ENCODE data around the gene GTPBP1. TPM values are rescaled to one million over a fixed set of nuclear protein-coding genes. Genes with fewer than 3 reads are reported as not detected.

GTPBP1 gene
- total RNA-seq, 2 donors from 2014 or later = 96.8 to 127 TPM

DNA sequence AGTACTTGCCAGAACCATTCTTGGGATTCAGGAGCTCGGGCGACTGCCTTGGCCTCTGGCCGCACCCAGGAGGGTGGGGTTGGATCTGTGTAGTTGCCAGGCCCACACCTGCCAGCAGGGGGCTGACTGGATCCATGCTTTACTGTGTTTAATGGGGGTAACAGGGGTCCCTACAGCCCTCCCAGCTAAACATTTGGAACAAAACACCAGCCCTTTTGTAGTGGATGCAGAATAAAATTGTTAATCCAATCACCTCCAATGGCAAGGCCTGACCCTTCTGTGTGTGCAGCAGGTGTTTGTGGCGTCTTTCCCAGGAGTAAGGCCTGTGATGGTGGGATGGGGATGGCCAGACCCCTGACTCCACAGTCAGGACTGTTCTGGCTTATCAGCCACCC lies 27.6 kb downstream of the GTPBP1 start:
- H3K9me3 Mint-ChIP-seq = no peaks in the 10 kb centered on the region
- peaks cover 31% of the 10 kb centered on the region for H3K4me1 Mint-ChIP-seq (ENCODE audit: low read depth)
- H3K4me3 Mint-ChIP-seq = no peak overlapping the region
- H3K27ac Mint-ChIP-seq = peak overlapping the region; percentile 19
- peak; percentile 60 to 62 for DNase-seq
- H3K36me3 Mint-ChIP-seq (ENCODE audit: insufficient read depth in 2 of 2) = peaks cover 8 to 15% of the 10 kb centered on the region in 2 donors
- no peaks in the 10 kb centered on the region for H3K27me3 Mint-ChIP-seq (ENCODE audit: low read depth)
- ATAC-seq (replicated peaks in 1 of 2) = peak; percentile 38 to 43

- Mint-ChIP-seq H3K4me1 (ENCODE audit: low read depth) (peaks cover 31% of the 10 kb centered on the region), H3K27ac (peak overlapping the region; percentile 81), H3K27me3 (ENCODE audit: low read depth) (no peaks in the 10 kb centered on the region), H3K4me3 (no peak overlapping the region), H3K9me3 (no peaks in the 10 kb centered on the region), H3K36me3 (ENCODE audit: insufficient read depth in 2 of 2) (peaks cover 8 to 15% of the 10 kb centered on the region in 2 donors)
- ATAC-seq (replicated peaks in 1 of 2) (peak; percentile 2 to 3), DNase-seq (no peak)
These were observed 28.1 kb downstream of the GTPBP1 start for GRCh38 chr22:38733724-38734381.

GRCh38 chr22:38734421-38735100 lies 28.8 kb downstream of the GTPBP1 start:
- Mint-ChIP-seq H3K9me3 (no peaks in the 10 kb centered on the region), H3K4me1 (ENCODE audit: low read depth) (peaks cover 31% of the 10 kb centered on the region), H3K36me3 (ENCODE audit: insufficient read depth in 2 of 2) (peaks cover 8 to 15% of the 10 kb centered on the region in 2 donors), H3K27me3 (ENCODE audit: low read depth) (no peaks in the 10 kb centered on the region), H3K27ac (peak overlapping the region; percentile 81), H3K4me3 (no peak overlapping the region)
- ATAC-seq (replicated peaks in 1 of 2) (no peak), DNase-seq (no peak)

DNA sequence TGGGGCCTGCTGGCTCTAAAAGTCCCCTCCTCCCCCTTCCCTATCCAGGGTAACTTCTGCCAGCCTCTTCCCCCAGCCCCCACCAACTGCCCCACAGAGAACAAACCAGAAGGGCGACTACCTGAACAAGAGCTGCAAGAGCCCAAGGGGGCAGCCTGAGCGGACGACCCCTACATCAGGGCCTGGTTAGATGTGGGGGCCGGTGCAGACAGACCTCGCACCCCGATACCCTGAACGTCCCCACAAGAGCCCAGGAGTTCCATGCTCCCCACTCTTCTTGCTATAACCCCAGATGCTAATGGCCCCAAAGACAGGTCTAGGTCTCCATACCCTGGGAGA lies 29.4 kb downstream of the GTPBP1 start:
- no peak for ATAC-seq (replicated peaks in 1 of 2)
- Mint-ChIP-seq H3K27ac (peak overlapping the region; percentile 29), H3K36me3 (ENCODE audit: insufficient read depth in 2 of 2) (peaks cover 8 to 17% of the 10 kb centered on the region in 2 donors), H3K4me1 (ENCODE audit: low read depth) (peaks cover 30% of the 10 kb centered on the region), H3K27me3 (ENCODE audit: low read depth) (no peaks in the 10 kb centered on the region), H3K4me3 (no peak overlapping the region), H3K9me3 (no peaks in the 10 kb centered on the region)
- no peak for DNase-seq

GRCh38 chr22:38735465-38736256 lies 29.9 kb downstream of the GTPBP1 start:
- DNase-seq = no peak

GRCh38 chr22:38736257-38736570 lies 30.5 kb downstream of the GTPBP1 start:
- Mint-ChIP-seq H3K4me3 (no peak overlapping the region), H3K4me1 (ENCODE audit: low read depth) (peaks cover 32% of the 10 kb centered on the region), H3K36me3 (ENCODE audit: insufficient read depth in 2 of 2) (peaks cover 8 to 21% of the 10 kb centered on the region in 2 donors), H3K9me3 (no peaks in the 10 kb centered on the region), H3K27ac (peak overlapping the region; percentile 63), H3K27me3 (ENCODE audit: low read depth) (no peaks in the 10 kb centered on the region)
- DNase-seq = no peak
- ATAC-seq (replicated peaks in 1 of 2) = peak in 1 of 2 donors; percentile 3

More at GRCh38 chr22:38735465-38736256, 29.9 kb downstream of the GTPBP1 start:
- Mint-ChIP-seq H3K4me3 (no peak overlapping the region), H3K27me3 (ENCODE audit: low read depth) (no peaks in the 10 kb centered on the region), H3K36me3 (ENCODE audit: insufficient read depth in 2 of 2) (peaks cover 8 to 16% of the 10 kb centered on the region in 2 donors), H3K4me1 (ENCODE audit: low read depth) (peaks cover 27% of the 10 kb centered on the region), H3K9me3 (no peaks in the 10 kb centered on the region), H3K27ac (peak overlapping the region; percentile 63)
- peak in 1 of 2 donors; percentile 11 for ATAC-seq (replicated peaks in 1 of 2)

- H3K27ac Mint-ChIP-seq = peak overlapping the region; percentile 49
- ATAC-seq (replicated peaks in 1 of 2) (no peak), DNase-seq (no peak)
These were observed 31.7 kb downstream of the GTPBP1 start for GRCh38 chr22:38737302-38738060.

DNA sequence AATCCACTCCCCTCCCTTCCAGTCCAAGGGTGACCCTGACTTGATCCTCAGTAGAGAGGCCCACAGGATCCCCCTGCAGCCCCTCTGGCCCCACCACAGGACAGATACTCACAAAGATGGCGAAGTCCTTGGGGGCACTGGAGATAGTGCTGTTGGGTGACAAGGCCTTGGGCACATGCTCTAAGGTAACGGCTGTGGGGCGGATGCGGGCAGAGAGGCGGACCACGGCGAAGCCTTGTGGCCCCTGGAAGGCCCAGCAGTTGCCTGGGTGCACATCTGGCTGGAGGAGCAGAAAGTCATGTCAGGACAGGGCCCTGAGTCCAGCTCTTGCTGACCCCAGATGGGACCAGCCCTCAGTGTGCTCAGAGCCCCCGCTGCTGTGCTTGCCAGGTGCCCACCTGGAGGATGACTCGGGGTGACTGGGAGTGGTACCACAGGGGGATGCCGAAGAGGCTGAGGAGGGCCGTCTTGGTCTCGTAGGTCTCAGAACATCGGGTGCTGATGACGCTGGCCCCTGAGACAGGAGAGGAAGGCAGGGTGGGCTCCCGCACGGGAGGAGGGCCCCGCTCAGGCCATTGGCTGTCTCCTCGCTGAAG lies 32.8 kb downstream of the GTPBP1 start:
- no peak overlapping the region for H3K4me3 Mint-ChIP-seq
- DNase-seq (no peak), ATAC-seq (replicated peaks in 1 of 2) (no peak)
- peaks cover 32% of the 10 kb centered on the region for H3K4me1 Mint-ChIP-seq (ENCODE audit: low read depth)
- H3K36me3 Mint-ChIP-seq (ENCODE audit: insufficient read depth in 2 of 2) = peaks cover 8 to 30% of the 10 kb centered on the region in 2 donors
- no peaks in the 10 kb centered on the region for H3K9me3 Mint-ChIP-seq
- peak overlapping the region; percentile 36 for H3K27ac Mint-ChIP-seq
- no peaks in the 10 kb centered on the region for H3K27me3 Mint-ChIP-seq (ENCODE audit: low read depth)

More at GRCh38 chr22:38737302-38738060, 31.7 kb downstream of the GTPBP1 start:
- Mint-ChIP-seq H3K27me3 (ENCODE audit: low read depth) (no peaks in the 10 kb centered on the region), H3K9me3 (no peaks in the 10 kb centered on the region), H3K4me1 (ENCODE audit: low read depth) (peaks cover 37% of the 10 kb centered on the region), H3K36me3 (ENCODE audit: insufficient read depth in 2 of 2) (peaks cover 10 to 26% of the 10 kb centered on the region in 2 donors), H3K4me3 (no peak overlapping the region)

DNA sequence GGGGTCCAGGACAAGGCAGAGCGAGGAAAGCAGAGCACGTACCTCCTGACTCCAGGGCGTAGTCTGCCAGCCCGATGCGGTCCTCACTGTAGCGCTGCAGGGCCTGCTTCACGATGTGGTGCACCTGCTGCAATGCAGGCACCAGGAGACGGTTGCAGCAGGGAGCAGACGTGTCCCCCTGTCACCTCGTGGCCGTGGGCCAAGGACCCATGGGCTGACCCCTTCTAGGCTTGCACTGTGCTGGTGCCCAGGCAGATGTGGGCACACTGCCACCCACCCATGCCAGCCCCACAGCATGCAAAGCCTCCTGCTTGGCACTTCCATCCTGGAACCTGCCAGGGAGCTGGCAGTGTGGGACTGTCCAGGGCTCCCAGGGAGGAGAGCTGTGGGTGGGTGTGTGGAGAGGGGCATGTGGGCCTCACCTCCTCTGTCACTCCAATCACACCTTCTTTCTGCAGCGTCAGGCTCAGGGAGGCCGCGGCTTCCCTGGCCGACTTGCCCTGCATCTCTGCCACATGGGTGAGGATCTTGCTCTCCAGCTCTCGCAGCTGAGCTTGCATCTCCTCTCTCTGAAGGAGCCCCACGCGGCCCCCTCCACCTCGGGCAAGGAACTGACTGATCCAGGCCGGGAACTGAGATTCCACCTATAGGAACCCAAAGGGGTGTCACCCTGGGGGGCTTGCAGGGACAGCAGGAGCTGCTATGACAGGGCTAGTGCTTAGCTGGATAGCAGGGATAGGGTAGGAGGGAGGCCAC lies 33.7 kb downstream of the GTPBP1 start:
- ATAC-seq (replicated peaks in 1 of 2) (no peak), DNase-seq (no peak)
- no peaks in the 10 kb centered on the region for H3K9me3 Mint-ChIP-seq
- H3K27me3 Mint-ChIP-seq (ENCODE audit: low read depth) = no peaks in the 10 kb centered on the region
- H3K4me1 Mint-ChIP-seq (ENCODE audit: low read depth) = peaks cover 30% of the 10 kb centered on the region
- no peak overlapping the region for H3K4me3 Mint-ChIP-seq
- peak overlapping the region; percentile 33 for H3K27ac Mint-ChIP-seq
- H3K36me3 Mint-ChIP-seq (ENCODE audit: insufficient read depth in 2 of 2) = peaks cover 8 to 33% of the 10 kb centered on the region in 2 donors

DNA sequence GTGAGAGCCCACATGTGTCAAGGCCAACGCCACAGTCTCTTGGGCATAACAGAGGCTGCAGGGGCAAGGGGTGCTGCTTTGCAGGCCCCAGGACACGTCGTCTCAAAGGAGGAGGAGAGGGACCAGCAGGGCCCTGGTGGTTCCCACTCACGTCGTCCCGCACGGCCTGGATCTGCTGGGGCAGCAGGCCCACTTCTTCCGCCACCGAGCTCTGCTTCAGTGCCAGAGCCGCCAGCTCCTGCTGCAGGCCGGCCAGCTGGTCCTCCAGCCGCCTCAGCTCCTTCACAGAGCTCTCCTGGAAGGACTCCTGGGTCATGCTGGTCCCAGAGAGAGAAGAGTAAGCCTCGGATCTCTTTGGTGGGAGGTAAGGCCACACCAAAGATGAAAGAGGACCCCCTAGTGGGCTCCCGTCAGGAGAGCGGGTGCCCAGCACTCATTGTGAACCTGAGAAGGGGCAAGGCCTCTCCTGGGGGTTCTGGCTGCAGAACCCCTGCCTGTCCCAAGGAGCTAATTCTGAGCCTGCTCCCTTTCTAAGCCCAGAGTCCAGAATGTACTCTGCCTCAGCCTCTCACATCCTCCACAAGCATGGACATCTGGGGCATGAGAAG lies 34.5 kb downstream of the GTPBP1 start:
- no peak for ATAC-seq (replicated peaks in 1 of 2)
- Mint-ChIP-seq H3K9me3 (no peaks in the 10 kb centered on the region), H3K4me3 (no peak overlapping the region), H3K27me3 (ENCODE audit: low read depth) (no peaks in the 10 kb centered on the region), H3K27ac (peak overlapping the region; percentile 33), H3K36me3 (ENCODE audit: insufficient read depth in 2 of 2) (peaks cover 8 to 35% of the 10 kb centered on the region in 2 donors), H3K4me1 (ENCODE audit: low read depth) (peaks cover 25% of the 10 kb centered on the region)
- DNase-seq = no peak

DNA sequence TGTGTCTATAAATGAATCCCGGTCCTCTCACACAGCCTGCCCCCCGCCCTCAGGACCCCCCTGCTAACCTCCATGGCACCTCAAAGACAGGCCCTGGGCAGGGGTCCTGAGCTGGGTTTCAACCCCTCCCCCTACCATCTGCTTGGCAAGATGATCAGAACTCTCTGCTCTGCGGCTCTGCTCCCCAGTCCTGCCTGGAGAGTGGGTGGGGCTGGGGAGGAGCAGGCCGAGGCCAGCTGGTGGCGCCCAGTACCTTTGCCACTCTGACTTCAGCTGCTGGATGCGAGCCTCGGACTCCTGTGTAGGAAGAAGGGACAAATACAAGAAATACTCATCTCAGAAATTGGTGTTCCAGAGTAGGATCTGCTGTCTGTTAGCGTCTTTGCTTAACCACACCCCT lies 35.0 kb downstream of the GTPBP1 start:
- peaks cover 25% of the 10 kb centered on the region for H3K4me1 Mint-ChIP-seq (ENCODE audit: low read depth)
- H3K9me3 Mint-ChIP-seq = no peaks in the 10 kb centered on the region
- H3K4me3 Mint-ChIP-seq = no peak overlapping the region
- ATAC-seq (replicated peaks in 1 of 2) (no peak), DNase-seq (no peak)
- H3K36me3 Mint-ChIP-seq (ENCODE audit: insufficient read depth in 2 of 2) = peaks cover 8 to 39% of the 10 kb centered on the region in 2 donors
- H3K27me3 Mint-ChIP-seq (ENCODE audit: low read depth) = no peaks in the 10 kb centered on the region
- H3K27ac Mint-ChIP-seq = no peak overlapping the region

Data from activated T-cell treated with anti-CD3 and anti-CD28 coated beads, Interleukin-2, amount 50 U/mL, for 72 hours (primary cell).